ENCODE data around the gene ZRANB3.

- TF ChIP-seq POLR2A (IDR thresholded peaks at IDR 0.05) (no peak), POLR2AphosphoS5 (IDR thresholded peaks at IDR 0.05) (no peak), CTCF (IDR thresholded peaks at IDR 0.05) (no peak), EP300 (IDR thresholded peaks at IDR 0.05) (no peak)
Measured at GRCh38 chr2:135152361-135152760, 378.7 kb downstream of the ZRANB3 start.
